Nephron progenitor cell (in vitro differentiated cells): ENCODE data around the gene CCDC90B.

Experiments used
- DNase-seq: peaks from one replicate; pipeline ENCODE4 v3.0.0; 2021
- H3K27ac Mint-ChIP-seq: 2 replicates; pipeline ENCODE4 v1.8.0; 2021; ENCODE audit warnings: mild to moderate bottlenecking, moderate library complexity, mixed read lengths
- H3K27me3 Mint-ChIP-seq: 2 replicates; pipeline ENCODE4 v1.8.0; 2021; ENCODE audit warnings: mild to moderate bottlenecking, low read depth, mixed read lengths; ENCODE audit not compliant: poor library complexity
- H3K36me3 Mint-ChIP-seq: 2 replicates; pipeline ENCODE4 v1.8.0; 2021; ENCODE audit warnings: low read depth, mixed read lengths
- H3K4me1 Mint-ChIP-seq: 2 replicates; pipeline ENCODE4 v1.8.0; 2021; ENCODE audit warnings: mixed read lengths
- H3K4me3 Mint-ChIP-seq: 2 replicates; pipeline ENCODE4 v1.8.0; 2021; ENCODE audit warnings: mild to moderate bottlenecking, moderate library complexity, mixed read lengths
- H3K9me3 Mint-ChIP-seq: 2 replicates; pipeline ENCODE4 v1.8.0; 2021; ENCODE audit warnings: mild to moderate bottlenecking, moderate library complexity, mixed read lengths
- CTCF ChIP-seq: fragments of 200-600 bp; sonication (generic); IDR thresholded peaks from 2 replicates; pipeline ENCODE4 v1.5.0; 2021; ENCODE audit warnings: antibody characterized with exemption

CCDC90B gene

GRCh38 chr11:83285771-83286528, at the start of gene CCDC90B:
CCDC90B (minus strand) TSS chr11:83286367; CDS start chr11:83285972, 395 bp downstream.
- no peak for TF ChIP-seq CTCF
- Mint-ChIP-seq H3K4me1 (peaks cover 35% of the 10 kb centered on the region), H3K27ac (peak within 1 kb of the TSS; percentile 95), H3K9me3 (peaks cover 3% of the 10 kb centered on the region), H3K4me3 (peak within 1 kb of the TSS; percentile 92), H3K36me3 (no peaks in the 10 kb centered on the region), H3K27me3 (no peaks in the 10 kb centered on the region)
- peak; percentile 87 for DNase-seq

GRCh38 chr11:83335446-83336070, 49.4 kb upstream of the CCDC90B start:
- Mint-ChIP-seq H3K4me3 (no peak overlapping the region), H3K27me3 (peaks cover 3% of the 10 kb centered on the region), H3K9me3 (no peaks in the 10 kb centered on the region), H3K36me3 (no peaks in the 10 kb centered on the region), H3K4me1 (no peaks in the 10 kb centered on the region), H3K27ac (no peak overlapping the region)
- TF ChIP-seq CTCF: no peak
- no peak for DNase-seq

DNA sequence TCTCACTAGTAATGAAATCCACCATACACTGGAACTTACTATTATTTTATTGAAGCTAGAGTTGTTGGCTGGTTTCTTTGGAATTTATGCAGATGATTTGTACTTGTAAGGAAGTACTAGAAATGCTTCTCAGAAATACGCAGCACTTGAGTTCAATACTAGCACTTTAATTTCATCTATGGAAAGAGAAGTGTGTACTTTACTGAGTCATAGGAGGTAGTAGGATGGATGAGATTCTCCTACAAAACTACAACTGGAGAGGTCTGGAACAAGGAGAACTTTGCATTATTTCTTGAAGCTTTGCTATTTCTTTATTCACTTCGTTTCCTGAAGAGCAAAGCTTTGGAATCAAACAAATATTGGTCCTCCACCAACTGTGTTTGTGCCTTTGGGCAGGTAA, 44.1 kb upstream of the CCDC90B start:
- Mint-ChIP-seq H3K4me3 (no peak overlapping the region), H3K9me3 (no peaks in the 10 kb centered on the region), H3K27ac (no peak overlapping the region), H3K27me3 (peaks cover 3% of the 10 kb centered on the region), H3K4me1 (no peaks in the 10 kb centered on the region), H3K36me3 (no peaks in the 10 kb centered on the region)
- TF ChIP-seq CTCF: no peak
- no peak for DNase-seq

DNA sequence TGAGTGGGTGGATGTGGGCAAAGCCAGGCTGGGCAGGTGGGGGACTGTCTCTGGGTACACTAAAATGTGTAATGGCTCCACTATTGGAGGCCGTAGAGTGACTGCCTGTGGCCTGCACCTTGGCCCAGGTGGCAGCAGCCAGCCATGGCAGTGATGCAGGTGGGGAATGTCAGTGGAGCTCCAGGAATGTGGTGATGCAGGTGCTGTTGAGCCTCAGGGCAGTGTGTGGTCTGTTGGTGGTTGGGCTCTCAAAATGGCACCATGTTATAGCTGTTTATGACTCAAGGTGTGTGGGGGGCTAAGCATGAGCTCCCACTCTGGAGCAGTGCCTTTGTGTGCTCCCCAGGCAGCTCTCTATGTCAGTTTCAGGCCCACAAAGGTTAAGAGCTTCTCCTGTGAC, 40.2 kb upstream of the CCDC90B start:
- no peak for DNase-seq
- no peaks in the 10 kb centered on the region for H3K4me1 Mint-ChIP-seq
- H3K36me3 Mint-ChIP-seq: no peaks in the 10 kb centered on the region
- H3K9me3 Mint-ChIP-seq: no peaks in the 10 kb centered on the region
- no peak overlapping the region for H3K27ac Mint-ChIP-seq
- TF ChIP-seq CTCF: no peak
- no peak overlapping the region for H3K4me3 Mint-ChIP-seq
- H3K27me3 Mint-ChIP-seq: no peaks in the 10 kb centered on the region

DNA sequence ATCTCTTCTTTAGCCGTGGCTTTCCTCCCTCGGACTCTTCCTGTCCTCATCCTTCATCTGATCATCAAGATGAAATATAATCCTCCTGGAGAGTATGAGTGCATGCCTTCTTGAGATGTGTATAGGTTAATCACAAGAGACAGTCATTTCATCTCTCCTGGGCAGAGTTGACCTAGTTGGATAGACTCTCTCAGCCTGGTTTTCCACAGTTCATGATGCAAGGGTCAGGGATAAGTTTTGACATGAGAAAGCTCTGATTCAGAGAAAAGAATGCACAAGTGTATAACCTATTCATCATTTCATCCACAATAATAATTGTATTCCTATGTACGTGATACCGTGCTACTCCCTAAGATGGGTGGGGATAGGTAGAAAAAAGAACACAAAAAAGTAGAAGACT, 33.2 kb upstream of the CCDC90B start:
- no peak overlapping the region for H3K27ac Mint-ChIP-seq
- no peak for DNase-seq
- peaks cover 25% of the 10 kb centered on the region for H3K9me3 Mint-ChIP-seq
- no peak for TF ChIP-seq CTCF
- H3K4me3 Mint-ChIP-seq: no peak overlapping the region
- no peaks in the 10 kb centered on the region for H3K4me1 Mint-ChIP-seq
- no peaks in the 10 kb centered on the region for H3K36me3 Mint-ChIP-seq
- H3K27me3 Mint-ChIP-seq: no peaks in the 10 kb centered on the region

DNA sequence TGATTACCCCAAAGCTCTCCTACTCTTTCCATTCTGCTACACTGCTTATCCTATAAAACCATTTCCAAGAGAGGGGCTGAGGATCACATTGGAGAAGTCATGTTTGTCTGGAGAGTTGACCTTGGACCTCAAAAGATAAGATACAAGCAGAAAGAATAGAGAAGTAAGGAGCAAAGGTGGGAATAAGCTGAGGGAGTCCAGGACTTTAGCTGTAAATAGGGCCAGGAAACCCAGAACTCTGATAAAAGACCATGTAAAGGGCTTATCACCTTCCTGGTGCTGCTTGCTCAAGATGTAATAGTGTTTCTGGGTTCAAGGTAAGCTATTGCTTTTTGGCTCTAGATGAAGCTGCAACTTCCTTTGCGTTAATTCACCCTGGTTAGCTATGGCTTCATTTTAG, 32.8 kb upstream of the CCDC90B start:
- no peak for DNase-seq
- no peak for TF ChIP-seq CTCF
- peaks cover 26% of the 10 kb centered on the region for H3K9me3 Mint-ChIP-seq
- H3K36me3 Mint-ChIP-seq: no peaks in the 10 kb centered on the region
- no peaks in the 10 kb centered on the region for H3K27me3 Mint-ChIP-seq
- no peak overlapping the region for H3K4me3 Mint-ChIP-seq
- no peaks in the 10 kb centered on the region for H3K4me1 Mint-ChIP-seq
- no peak overlapping the region for H3K27ac Mint-ChIP-seq
